ENCODE data around the gene ANO2. TPM values are rescaled to one million over a fixed set of nuclear protein-coding genes. Genes with fewer than 3 reads are reported as not detected.

ANO2 gene
- total and polyA plus RNA-seq, 4 donors: 0.03 to 0.25 (median 0.15) TPM

GRCh38 chr12:5809586-5809985 lies 135.5 kb downstream of the ANO2 start:
- 68% methylated on average over 9 of the region's 9 CpGs for WGBS
- TF ChIP-seq TAF1 (conservative IDR thresholded peaks at IDR 0.05): no peak
- no peak for TF ChIP-seq JUND (IDR thresholded peaks at IDR 0.05)
- no peak for TF ChIP-seq MAX (IDR thresholded peaks at IDR 0.05)
- TF ChIP-seq REST (IDR thresholded peaks at IDR 0.05): no peak
- no peak for TF ChIP-seq RAD21 (IDR thresholded peaks at IDR 0.05)
- no peak for TF ChIP-seq YY1 (IDR thresholded peaks at IDR 0.05)
- TF ChIP-seq FOXA1 (IDR thresholded peaks at IDR 0.05): no peak
- no peak for TF ChIP-seq GABPA (IDR thresholded peaks at IDR 0.05 in 1 of 2, conservative IDR thresholded peaks at IDR 0.05 in 1 of 2)
- TF ChIP-seq HNF4A (conservative IDR thresholded peaks at IDR 0.05): no peak
- TF ChIP-seq ZBTB33 (IDR thresholded peaks at IDR 0.05): no peak
- no peak for TF ChIP-seq ATF3 (IDR thresholded peaks at IDR 0.05)

GRCh38 chr12:5808981-5809380 lies 136.1 kb downstream of the ANO2 start:
- peaks cover 0 to 3% (median 0%) of the 10 kb centered on the region in 4 donors for H3K27me3 ChIP-seq (ENCODE audit: control insufficient read depth in 4 of 4, insufficient read depth in 4 of 4, low read length in 3 of 4)
- DNase-seq (ENCODE audit: low spot score): no peak
- H3K4me3 ChIP-seq (ENCODE audit: low read depth in 1 of 3, low read length in 3 of 3): no peak overlapping the region
- H3K9ac ChIP-seq (ENCODE audit: low read depth in 1 of 2, low read length in 2 of 2): no peak overlapping the region
- H3K4me1 ChIP-seq (ENCODE audit: control insufficient read depth in 4 of 4, insufficient read depth in 4 of 4, low read length in 3 of 4): no peaks in the 10 kb centered on the region
- H3K27ac ChIP-seq (ENCODE audit: low read depth in 1 of 2, low read length in 2 of 2): no peak overlapping the region
- H3K9me3 ChIP-seq (ENCODE audit: control insufficient read depth in 4 of 4, low read length in 3 of 4): no peaks in the 10 kb centered on the region
- TF ChIP-seq FOXA2 (IDR thresholded peaks at IDR 0.05) (no peak), ZBTB33 (IDR thresholded peaks at IDR 0.05) (no peak), ATF3 (IDR thresholded peaks at IDR 0.05) (no peak), MAX (IDR thresholded peaks at IDR 0.05) (no peak)
- WGBS: 79% methylated on average over 4 of the region's 4 CpGs
- no peaks in the 10 kb centered on the region for H3K36me3 ChIP-seq (ENCODE audit: control insufficient read depth in 4 of 4, insufficient read depth in 3 of 4, low read depth in 1 of 4, low read length in 3 of 4)

More at GRCh38 chr12:5809586-5809985, 135.5 kb downstream of the ANO2 start:
- H3K4me3 ChIP-seq (ENCODE audit: low read depth in 1 of 3, low read length in 3 of 3): no peak overlapping the region
- DNase-seq (ENCODE audit: low spot score): no peak
- H3K36me3 ChIP-seq (ENCODE audit: control insufficient read depth in 4 of 4, insufficient read depth in 3 of 4, low read depth in 1 of 4, low read length in 3 of 4): no peaks in the 10 kb centered on the region
- H3K27ac ChIP-seq (ENCODE audit: low read depth in 1 of 2, low read length in 2 of 2): no peak overlapping the region
- no peaks in the 10 kb centered on the region for H3K9me3 ChIP-seq (ENCODE audit: control insufficient read depth in 4 of 4, low read length in 3 of 4)
- H3K4me1 ChIP-seq (ENCODE audit: control insufficient read depth in 4 of 4, insufficient read depth in 4 of 4, low read length in 3 of 4): no peaks in the 10 kb centered on the region
- no peak overlapping the region for H3K9ac ChIP-seq (ENCODE audit: low read depth in 1 of 2, low read length in 2 of 2)
- H3K27me3 ChIP-seq (ENCODE audit: control insufficient read depth in 4 of 4, insufficient read depth in 4 of 4, low read length in 3 of 4): peaks cover 0 to 3% (median 0%) of the 10 kb centered on the region in 4 donors

Measured in liver (tissue), 9 donors.